Measurements from ENCODE around the gene HNRNPM. TPM values are rescaled to one million over a fixed set of nuclear protein-coding genes. Genes with fewer than 3 reads are reported as not detected.
"Not testable (repeated sequence)": the region's sequence is repeated elsewhere in the genome, so short reads cannot be mapped to it uniquely, and the experiment has no call there.

HNRNPM gene
- polyA plus RNA-seq, 1 donor = 222 TPM

DNA sequence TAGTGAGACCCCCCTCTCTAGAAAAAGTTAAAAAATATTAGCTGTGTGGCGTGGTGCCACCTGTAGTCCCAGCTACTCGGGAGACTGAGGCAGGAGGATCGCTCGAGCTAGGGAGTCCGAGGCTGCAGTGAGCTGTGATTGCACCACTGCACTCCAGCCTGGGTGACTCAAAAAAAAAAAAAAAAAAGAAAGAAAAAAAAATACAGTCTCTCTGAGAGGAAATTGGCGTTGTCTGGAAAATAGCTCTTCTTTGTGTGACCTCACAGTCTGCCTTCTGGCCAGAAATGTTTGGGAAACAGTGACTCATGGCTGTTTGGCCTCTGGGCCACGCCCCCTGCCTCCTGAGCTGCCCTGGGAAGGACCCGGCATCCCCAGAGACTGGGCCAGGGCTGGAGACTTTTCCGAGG is 21.0 kb upstream of the HNRNPM start:
- peaks cover 4% of the 10 kb centered on the region for H3K36me3 ChIP-seq (ENCODE audit: control insufficient read depth, insufficient read depth, low read length)
- peak; percentile 71 for DNase-seq
- H3K4me1 ChIP-seq (ENCODE audit: control insufficient read depth, insufficient read depth, low read length) = no peaks in the 10 kb centered on the region
- H3K9me3 ChIP-seq (ENCODE audit: control insufficient read depth, low read depth, low read length) = no peaks in the 10 kb centered on the region
- peak overlapping the region; percentile 55 for H3K27ac ChIP-seq (ENCODE audit: low read length)
- no peaks in the 10 kb centered on the region for H3K27me3 ChIP-seq (ENCODE audit: control insufficient read depth, insufficient read depth, low read length)
- no peak overlapping the region for H3K4me3 ChIP-seq (ENCODE audit: low read length)
- no CpG with 5 or more reads among the region's 9 CpGs for WGBS (ENCODE audit: insufficient coverage, low lambda C conversion rate)

DNA sequence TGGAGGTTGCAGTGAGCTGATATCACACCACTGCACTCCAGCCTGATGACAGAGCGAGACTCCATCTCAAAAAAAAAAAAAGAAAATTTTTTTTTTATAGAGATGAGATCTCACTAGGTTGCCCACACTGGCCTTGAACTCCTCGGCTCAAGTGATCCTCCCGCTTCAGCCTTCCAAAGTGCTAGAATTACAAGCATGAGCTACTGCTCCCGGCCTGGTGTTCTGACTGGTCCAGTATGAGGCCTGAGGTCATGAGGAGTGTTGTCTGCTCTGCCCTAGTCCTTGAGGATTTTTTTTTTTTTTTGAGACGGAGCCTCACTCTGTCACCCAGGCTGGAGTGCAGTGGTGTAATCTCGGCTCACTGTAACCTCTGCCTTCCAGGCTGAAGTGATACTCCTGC is 19.4 kb upstream of the HNRNPM start:
- not testable (repeated sequence) for H3K27ac ChIP-seq (ENCODE audit: low read length); DNase-seq; H3K9me3 ChIP-seq (ENCODE audit: control insufficient read depth, low read depth, low read length); H3K36me3 ChIP-seq (ENCODE audit: control insufficient read depth, insufficient read depth, low read length); H3K4me1 ChIP-seq (ENCODE audit: control insufficient read depth, insufficient read depth, low read length); H3K4me3 ChIP-seq (ENCODE audit: low read length); H3K27me3 ChIP-seq (ENCODE audit: control insufficient read depth, insufficient read depth, low read length)
- no CpG with 5 or more reads among the region's 6 CpGs for WGBS (ENCODE audit: insufficient coverage, low lambda C conversion rate)

DNA sequence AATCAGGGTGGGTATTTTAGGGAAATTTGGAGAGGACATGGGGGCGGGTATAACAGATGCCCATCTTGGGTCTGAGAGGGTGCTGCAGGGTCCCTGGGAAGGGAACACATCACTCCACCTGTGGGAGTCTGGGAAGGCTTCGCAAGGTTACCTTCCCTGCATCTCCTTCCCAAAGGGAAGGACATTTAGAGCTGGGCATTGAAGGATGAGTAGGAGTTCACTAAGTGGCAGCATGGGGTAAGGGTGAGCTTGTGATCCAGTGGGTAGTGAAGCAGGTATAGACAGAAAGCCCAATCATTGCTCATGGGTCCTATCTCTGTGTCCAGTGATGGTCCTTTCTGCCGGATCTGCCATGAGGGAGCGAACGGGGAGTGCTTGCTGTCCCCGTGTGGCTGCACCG is 18.5 kb upstream of the HNRNPM start:
- Histone ChIP-seq H3K4me3 (ENCODE audit: low read length) (no peak overlapping the region), H3K9me3 (ENCODE audit: control insufficient read depth, low read depth, low read length) (peaks cover 4% of the 10 kb centered on the region), H3K36me3 (ENCODE audit: control insufficient read depth, insufficient read depth, low read length) (peaks cover 4% of the 10 kb centered on the region), H3K4me1 (ENCODE audit: control insufficient read depth, insufficient read depth, low read length) (no peaks in the 10 kb centered on the region), H3K27me3 (ENCODE audit: control insufficient read depth, insufficient read depth, low read length) (no peaks in the 10 kb centered on the region), H3K27ac (ENCODE audit: low read length) (no peak overlapping the region)
- DNase-seq = no peak
- WGBS (ENCODE audit: insufficient coverage, low lambda C conversion rate) = no CpG with 5 or more reads among the region's 7 CpGs

DNA sequence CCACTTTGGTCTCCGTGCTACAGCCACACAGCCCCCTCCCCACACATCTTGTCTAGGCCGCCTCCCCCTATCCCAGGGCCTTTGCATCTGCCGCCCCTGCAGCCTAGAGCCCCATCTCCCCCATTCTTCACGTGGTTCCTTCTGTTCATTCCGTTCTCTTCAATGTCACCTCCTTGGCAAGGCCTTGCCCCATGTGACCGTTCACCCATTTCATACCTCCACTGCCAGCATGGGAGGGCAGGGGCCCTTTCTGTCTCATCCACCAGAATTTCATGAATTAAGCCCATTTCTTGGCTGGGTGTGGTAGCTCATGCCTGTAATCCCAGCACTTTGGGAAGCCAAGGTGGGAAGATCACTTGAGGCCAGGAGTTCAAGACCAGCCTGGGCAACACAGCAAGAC is 15.7 kb upstream of the HNRNPM start:
- no peak for DNase-seq
- H3K4me3 ChIP-seq (ENCODE audit: low read length) = no peak overlapping the region
- no peak overlapping the region for H3K27ac ChIP-seq (ENCODE audit: low read length)
- H3K9me3 ChIP-seq (ENCODE audit: control insufficient read depth, low read depth, low read length) = peaks cover 4% of the 10 kb centered on the region
- H3K27me3 ChIP-seq (ENCODE audit: control insufficient read depth, insufficient read depth, low read length) = no peaks in the 10 kb centered on the region
- 92% methylated on average over 4 of the region's 6 CpGs for WGBS (ENCODE audit: insufficient coverage, low lambda C conversion rate)
- no peaks in the 10 kb centered on the region for H3K4me1 ChIP-seq (ENCODE audit: control insufficient read depth, insufficient read depth, low read length)
- H3K36me3 ChIP-seq (ENCODE audit: control insufficient read depth, insufficient read depth, low read length) = peaks cover 4% of the 10 kb centered on the region

DNA sequence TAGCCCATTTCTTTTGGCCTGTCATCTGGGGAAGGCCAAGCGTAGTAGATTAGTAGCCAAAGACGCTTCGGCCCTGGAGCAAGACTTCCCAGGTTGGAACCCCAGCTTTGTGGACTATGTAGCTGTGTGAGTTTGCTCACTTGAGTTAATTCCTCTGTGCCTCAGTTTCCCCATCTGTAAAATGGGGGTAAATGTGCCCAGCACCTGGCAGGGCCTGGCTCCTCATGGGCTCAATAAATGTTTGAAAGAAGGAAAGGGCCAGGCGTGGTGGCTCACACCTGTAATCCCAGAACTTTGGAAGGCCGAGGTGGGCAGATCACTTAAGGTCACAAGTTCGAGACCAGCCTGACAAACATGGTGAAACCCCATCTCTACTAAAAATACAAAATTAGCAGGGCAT is 14.9 kb upstream of the HNRNPM start:
- DNase-seq = no peak
- peaks cover 4% of the 10 kb centered on the region for H3K36me3 ChIP-seq (ENCODE audit: control insufficient read depth, insufficient read depth, low read length)

DNA sequence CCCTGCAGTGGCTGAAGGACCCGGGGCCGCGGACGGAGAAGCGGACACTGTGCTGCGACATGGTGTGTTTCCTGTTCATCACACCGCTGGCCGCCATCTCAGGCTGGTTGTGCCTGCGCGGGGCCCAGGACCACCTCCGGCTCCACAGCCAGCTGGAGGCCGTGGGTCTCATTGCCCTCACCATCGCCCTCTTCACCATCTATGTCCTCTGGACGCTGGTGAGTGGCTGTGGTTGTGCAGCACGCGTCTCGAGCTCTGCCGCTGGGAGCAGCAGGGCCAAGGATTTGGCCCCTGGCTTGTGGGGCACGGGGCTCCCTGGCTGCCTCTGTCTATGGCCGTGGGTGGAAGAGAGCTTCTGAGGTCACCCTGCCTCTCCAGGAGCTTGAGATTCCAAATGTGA is 14.1 kb upstream of the HNRNPM start:
- peaks cover 4% of the 10 kb centered on the region for H3K9me3 ChIP-seq (ENCODE audit: control insufficient read depth, low read depth, low read length)
- WGBS (ENCODE audit: insufficient coverage, low lambda C conversion rate) = no CpG with 5 or more reads among the region's 20 CpGs
- H3K27me3 ChIP-seq (ENCODE audit: control insufficient read depth, insufficient read depth, low read length) = no peaks in the 10 kb centered on the region
- H3K4me3 ChIP-seq (ENCODE audit: low read length) = no peak overlapping the region
- peaks cover 4% of the 10 kb centered on the region for H3K36me3 ChIP-seq (ENCODE audit: control insufficient read depth, insufficient read depth, low read length)
- H3K27ac ChIP-seq (ENCODE audit: low read length) = no peak overlapping the region
- H3K4me1 ChIP-seq (ENCODE audit: control insufficient read depth, insufficient read depth, low read length) = no peaks in the 10 kb centered on the region
- DNase-seq = no peak

More for the DNA sequence above, 14.9 kb upstream of the HNRNPM start:
- H3K27me3 ChIP-seq (ENCODE audit: control insufficient read depth, insufficient read depth, low read length) = no peaks in the 10 kb centered on the region
- WGBS (ENCODE audit: insufficient coverage, low lambda C conversion rate) = no CpG with 5 or more reads among the region's 6 CpGs
- no peak overlapping the region for H3K27ac ChIP-seq (ENCODE audit: low read length)
- H3K9me3 ChIP-seq (ENCODE audit: control insufficient read depth, low read depth, low read length) = peaks cover 4% of the 10 kb centered on the region
- H3K4me1 ChIP-seq (ENCODE audit: control insufficient read depth, insufficient read depth, low read length) = no peaks in the 10 kb centered on the region
- no peak overlapping the region for H3K4me3 ChIP-seq (ENCODE audit: low read length)

DNA sequence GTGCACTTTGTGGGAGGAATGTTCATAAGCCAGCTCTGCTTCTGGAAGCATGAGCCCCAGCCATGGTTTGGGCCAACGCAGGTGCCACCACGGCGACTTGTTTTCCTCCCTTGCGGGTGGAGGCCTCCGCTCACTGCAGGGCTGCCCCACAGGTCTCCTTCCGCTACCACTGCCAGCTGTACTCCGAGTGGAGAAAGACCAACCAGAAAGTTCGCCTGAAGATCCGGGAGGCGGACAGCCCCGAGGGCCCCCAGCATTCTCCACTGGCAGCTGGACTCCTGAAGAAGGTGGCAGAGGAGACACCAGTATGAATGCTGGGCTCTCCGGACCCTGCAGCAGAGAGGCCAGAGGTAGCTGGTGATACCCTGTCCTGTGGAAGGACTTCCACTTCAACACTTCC is 6.5 kb upstream of the HNRNPM start:
- WGBS (ENCODE audit: insufficient coverage, low lambda C conversion rate) = no CpG with 5 or more reads among the region's 12 CpGs
- H3K27me3 ChIP-seq (ENCODE audit: control insufficient read depth, insufficient read depth, low read length) = no peaks in the 10 kb centered on the region
- no peaks in the 10 kb centered on the region for H3K4me1 ChIP-seq (ENCODE audit: control insufficient read depth, insufficient read depth, low read length)
- H3K36me3 ChIP-seq (ENCODE audit: control insufficient read depth, insufficient read depth, low read length) = peaks cover 4% of the 10 kb centered on the region
- no peak for DNase-seq
- H3K27ac ChIP-seq (ENCODE audit: low read length) = no peak overlapping the region
- H3K9me3 ChIP-seq (ENCODE audit: control insufficient read depth, low read depth, low read length) = no peaks in the 10 kb centered on the region
- H3K4me3 ChIP-seq (ENCODE audit: low read length) = no peak overlapping the region

DNA sequence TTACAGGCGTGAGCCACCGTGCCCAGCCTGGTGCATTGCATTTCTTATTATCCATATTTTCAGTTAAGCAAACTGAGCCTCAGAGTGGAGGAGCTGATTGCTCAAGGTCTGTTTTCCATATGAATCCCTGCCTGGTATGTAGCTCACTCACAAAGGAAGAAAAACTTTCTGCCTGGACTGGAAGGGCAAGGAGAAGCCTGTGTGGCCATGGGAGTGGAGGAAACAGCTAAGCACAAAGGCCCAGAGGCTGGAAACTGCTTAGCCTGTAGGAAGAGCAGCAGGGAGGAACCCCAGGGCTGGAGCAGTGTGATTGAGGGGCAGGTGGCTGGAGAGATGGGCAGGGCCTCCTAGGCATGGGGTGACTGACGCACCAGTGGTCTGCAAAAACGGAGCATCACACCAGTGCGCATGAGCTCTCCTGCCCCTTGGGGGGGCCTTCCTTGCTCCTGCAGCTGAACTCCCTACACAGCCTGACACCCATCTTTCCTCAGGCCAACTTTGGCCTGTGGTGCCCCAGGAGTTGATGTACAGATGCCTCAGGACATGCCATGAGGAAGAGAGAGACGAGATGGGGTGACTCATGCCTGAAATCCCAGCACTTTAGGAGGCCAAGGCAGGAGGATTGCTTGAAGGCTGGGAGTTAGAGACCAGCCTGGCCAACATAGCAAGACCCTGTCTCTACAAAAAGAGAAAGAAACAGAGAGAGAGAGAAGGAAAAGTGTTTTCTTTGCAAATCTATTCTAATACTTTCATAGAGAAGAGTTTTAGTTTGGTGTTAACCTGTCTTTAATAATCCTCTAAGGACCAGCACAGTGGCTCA is 2.8 kb upstream of the HNRNPM start:
- no peak overlapping the region for H3K27ac ChIP-seq (ENCODE audit: low read length)
- peaks cover 9% of the 10 kb centered on the region for H3K36me3 ChIP-seq (ENCODE audit: control insufficient read depth, insufficient read depth, low read length)
- H3K4me1 ChIP-seq (ENCODE audit: control insufficient read depth, insufficient read depth, low read length) = peaks cover 6% of the 10 kb centered on the region
- H3K27me3 ChIP-seq (ENCODE audit: control insufficient read depth, insufficient read depth, low read length) = no peaks in the 10 kb centered on the region
- no peak for DNase-seq
- WGBS (ENCODE audit: insufficient coverage, low lambda C conversion rate) = no CpG with 5 or more reads among the region's 6 CpGs
- H3K9me3 ChIP-seq (ENCODE audit: control insufficient read depth, low read depth, low read length) = no peaks in the 10 kb centered on the region
- H3K4me3 ChIP-seq (ENCODE audit: low read length) = no peak overlapping the region

DNA sequence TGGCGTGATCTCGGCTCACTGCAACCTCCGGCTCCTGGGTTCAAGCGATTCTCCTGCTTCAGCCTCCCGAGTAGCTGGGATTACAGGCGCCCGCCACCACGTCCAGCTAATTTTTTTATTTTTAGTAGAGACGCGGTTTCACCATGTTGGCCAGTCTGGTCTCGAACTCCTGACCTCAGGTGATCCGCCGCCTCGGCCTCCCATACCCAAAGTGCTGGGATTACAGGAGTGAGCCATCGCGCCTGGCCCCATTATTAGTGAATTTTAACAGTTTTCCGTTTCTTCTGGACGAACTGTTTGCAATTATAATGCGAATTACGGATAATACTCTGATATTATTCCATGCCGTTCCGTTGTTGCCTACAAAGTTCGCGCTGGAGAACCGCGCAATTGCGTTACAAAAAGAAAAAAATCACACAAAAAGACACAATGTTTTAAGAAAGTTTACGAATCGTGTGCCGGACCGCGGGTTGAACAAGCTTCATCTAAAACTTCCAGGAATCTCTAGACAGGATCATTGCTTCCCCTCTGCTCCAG is 567 bp upstream of the HNRNPM start:
- WGBS (ENCODE audit: insufficient coverage, low lambda C conversion rate) = no CpG with 5 or more reads among the region's 32 CpGs
- not testable (repeated sequence) for H3K27me3 ChIP-seq (ENCODE audit: control insufficient read depth, insufficient read depth, low read length); DNase-seq; H3K9me3 ChIP-seq (ENCODE audit: control insufficient read depth, low read depth, low read length)
- Histone ChIP-seq H3K36me3 (ENCODE audit: control insufficient read depth, insufficient read depth, low read length) (peaks cover 11% of the 10 kb centered on the region), H3K4me3 (ENCODE audit: low read length) (peak overlapping the region; percentile 85), H3K27ac (ENCODE audit: low read length) (peak overlapping the region; percentile 83), H3K4me1 (ENCODE audit: control insufficient read depth, insufficient read depth, low read length) (peaks cover 22% of the 10 kb centered on the region)

DNA sequence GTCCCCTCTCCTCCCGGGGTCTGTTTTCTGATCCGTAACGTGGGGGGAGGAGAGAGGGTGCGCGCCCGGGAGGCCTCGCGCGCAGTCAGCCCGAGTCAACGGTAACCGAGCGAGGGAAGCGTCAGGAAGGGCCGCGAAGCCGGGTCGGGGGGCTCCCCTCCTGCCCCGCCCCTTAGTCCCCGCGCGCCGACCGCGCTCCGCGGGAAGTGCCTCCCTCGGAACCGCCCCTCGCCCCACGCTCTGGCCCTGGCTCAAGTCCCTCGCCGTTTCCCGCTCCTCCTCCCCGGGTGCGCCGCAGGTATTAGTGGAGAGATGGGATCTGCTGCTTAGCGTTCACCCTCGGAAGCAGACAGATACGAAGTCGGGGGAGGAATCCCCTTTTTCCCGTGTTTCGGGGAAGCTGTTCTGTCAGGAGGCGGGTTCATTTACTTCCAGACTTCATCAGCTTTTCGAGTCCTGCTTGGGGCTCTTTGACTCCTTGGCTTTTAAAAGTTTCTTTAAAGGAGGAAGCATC is 770 bp downstream of the HNRNPM start:
- Histone ChIP-seq H3K4me3 (ENCODE audit: low read length) (peak overlapping the region; percentile 85), H3K27ac (ENCODE audit: low read length) (peak overlapping the region; percentile 92), H3K36me3 (ENCODE audit: control insufficient read depth, insufficient read depth, low read length) (peaks cover 14% of the 10 kb centered on the region), H3K9me3 (ENCODE audit: control insufficient read depth, low read depth, low read length) (no peaks in the 10 kb centered on the region), H3K4me1 (ENCODE audit: control insufficient read depth, insufficient read depth, low read length) (peaks cover 28% of the 10 kb centered on the region), H3K27me3 (ENCODE audit: control insufficient read depth, insufficient read depth, low read length) (no peaks in the 10 kb centered on the region)
- no CpG with 5 or more reads among the region's 45 CpGs for WGBS (ENCODE audit: insufficient coverage, low lambda C conversion rate)
- peak; percentile 33 to 58 for DNase-seq
